Activated CD8-positive, alpha-beta memory T cell treated with anti-CD3 and anti-CD28 coated beads, Interleukin-2, amount 50 U/mL, for 1 hour (primary cell): ENCODE measurements around the gene SRPX.

Source experiments
- DNase-seq: peaks from one replicate; pipeline ENCODE4 v3.0.0-alpha.2; 2020; ENCODE audit errors: extremely low read depth

SRPX gene

GRCh38 chrX:38211891-38212635 lies 8.6 kb downstream of the SRPX start:
- DNase-seq = no peak

- DNase-seq = no peak
Measured at GRCh38 chrX:38206542-38206941, 14.1 kb downstream of the SRPX start.

GRCh38 chrX:38206036-38206435 lies 14.6 kb downstream of the SRPX start:
- no peak for DNase-seq

GRCh38 chrX:38205039-38205438 lies 15.6 kb downstream of the SRPX start:
- DNase-seq = no peak

- no peak for DNase-seq
Measured at GRCh38 chrX:38192007-38192810, 28.5 kb downstream of the SRPX start.

GRCh38 chrX:38189431-38190250 lies 31.0 kb downstream of the SRPX start:
- DNase-seq = no peak

GRCh38 chrX:38183596-38183995 lies 37.1 kb downstream of the SRPX start:
- DNase-seq = no peak

GRCh38 chrX:38181357-38181756 lies 39.3 kb downstream of the SRPX start:
- no peak for DNase-seq

- DNase-seq = no peak
Measured at GRCh38 chrX:38178396-38178795, 42.3 kb downstream of the SRPX start.

- DNase-seq = no peak
Measured at GRCh38 chrX:38175139-38175538, 45.5 kb downstream of the SRPX start.

- DNase-seq = no peak
Measured at GRCh38 chrX:38172596-38172995, 48.1 kb downstream of the SRPX start.

GRCh38 chrX:38170556-38170955 lies 50.1 kb downstream of the SRPX start:
- no peak for DNase-seq

GRCh38 chrX:38166478-38167083 lies 54.1 kb downstream of the SRPX start:
- DNase-seq = peak; percentile 2

GRCh38 chrX:38165023-38165422 lies 55.6 kb downstream of the SRPX start:
- no peak for DNase-seq

GRCh38 chrX:38163193-38163592 lies 57.5 kb downstream of the SRPX start:
- DNase-seq = no peak

- no peak for DNase-seq
Measured at GRCh38 chrX:38156838-38157237, 63.8 kb downstream of the SRPX start.

GRCh38 chrX:38154818-38155217 lies 65.9 kb downstream of the SRPX start:
- no peak for DNase-seq

GRCh38 chrX:38154340-38154739 lies 66.3 kb downstream of the SRPX start:
- no peak for DNase-seq

GRCh38 chrX:38151441-38151840 lies 69.2 kb downstream of the SRPX start:
- no peak for DNase-seq

- no peak for DNase-seq
Measured at GRCh38 chrX:38150993-38151392, 69.7 kb downstream of the SRPX start.

GRCh38 chrX:38149016-38149415 lies 71.7 kb downstream of the SRPX start:
- DNase-seq = no peak

GRCh38 chrX:38142610-38143009 lies 78.1 kb downstream of the SRPX start:
- no peak for DNase-seq
